ENCODE results near the gene NLGN1. TPM values are rescaled to one million over a fixed set of nuclear protein-coding genes. Genes with fewer than 3 reads are reported as not detected.

NLGN1 gene
- total RNA-seq, 1 experiment from 2014 or later = 16.9 TPM

DNA sequence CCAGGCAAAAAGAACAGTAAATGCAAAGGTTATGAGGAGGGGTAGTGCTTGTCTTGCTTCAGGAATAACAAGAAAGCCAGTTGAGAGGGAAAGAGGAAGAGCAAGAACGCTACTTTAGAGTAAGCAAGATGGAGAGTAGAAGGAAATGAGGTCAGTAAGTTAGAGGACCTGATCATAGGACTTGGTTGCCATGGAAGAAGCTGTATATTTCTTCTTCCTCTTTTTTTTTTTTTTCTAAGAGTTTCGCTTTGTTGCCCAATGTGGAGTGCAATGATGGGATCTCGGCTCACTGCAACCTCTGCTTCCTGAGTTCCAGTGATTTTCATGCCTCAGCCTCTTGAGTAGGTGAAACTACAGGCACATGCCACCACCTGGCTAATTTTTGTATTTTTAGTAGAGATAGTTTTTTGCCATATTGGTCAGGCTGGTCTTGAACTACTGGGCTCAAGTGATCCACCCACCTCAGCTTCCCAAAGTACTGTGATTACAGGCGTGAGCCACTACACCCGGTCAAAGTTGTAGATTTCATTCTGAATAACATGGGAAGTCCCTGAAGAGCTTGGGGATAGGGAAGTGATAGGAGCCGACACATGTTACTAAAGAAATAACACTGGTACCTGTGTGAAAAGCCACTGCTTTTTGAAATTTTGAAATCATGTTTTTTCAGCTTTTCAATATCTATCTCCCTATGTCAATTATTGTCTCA, 933.7 kb downstream of the NLGN1 start:
- DNase-seq (ENCODE audit: low spot score) = no peak

DNA sequence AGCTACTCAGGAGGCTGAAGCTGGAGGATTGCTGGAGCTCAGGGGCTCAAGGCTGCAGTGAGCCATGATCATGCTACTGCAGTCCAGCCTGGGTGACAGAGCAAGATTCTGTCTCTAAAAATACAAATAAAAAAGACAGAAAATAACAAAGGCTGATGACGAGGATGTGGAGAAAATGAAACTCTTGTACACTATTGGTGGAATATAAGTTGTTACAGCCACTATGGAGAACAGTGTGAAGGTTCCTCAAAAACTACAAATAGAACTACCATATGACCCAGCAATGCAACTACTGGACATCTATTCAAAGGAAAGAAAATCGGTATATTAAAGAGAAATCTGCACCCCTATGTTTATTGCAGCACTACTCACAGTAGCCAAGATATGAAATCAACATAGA, 934.8 kb downstream of the NLGN1 start:
- DNase-seq (ENCODE audit: low spot score) = no peak

- DNase-seq (ENCODE audit: low spot score) = no peak
Measured at GRCh38 chr3:174333640-174334039, 936.1 kb downstream of the NLGN1 start.

- no peak for DNase-seq (ENCODE audit: low spot score)
Measured at GRCh38 chr3:174334111-174334510, 936.6 kb downstream of the NLGN1 start.

- no peak for DNase-seq (ENCODE audit: low spot score)
Measured at GRCh38 chr3:174335324-174335723, 937.8 kb downstream of the NLGN1 start.

DNA sequence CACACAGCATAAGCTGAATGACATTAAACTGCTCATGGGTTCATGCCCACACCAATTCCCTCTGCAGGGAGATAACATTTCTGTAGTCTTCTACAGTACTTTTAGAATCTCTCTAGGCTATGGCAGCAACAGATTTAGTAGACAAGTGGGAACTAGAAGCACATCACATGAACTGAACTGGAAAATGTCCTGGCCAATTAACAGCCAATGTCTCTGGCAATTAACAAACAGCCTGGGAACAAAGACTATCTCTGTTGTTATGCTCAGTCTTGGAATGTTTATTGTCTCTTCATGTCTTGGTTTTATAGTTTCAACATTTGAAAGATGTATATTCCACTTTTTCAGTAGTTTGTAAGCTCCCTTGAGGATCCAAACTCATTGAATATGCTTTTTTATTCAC, 938.4 kb downstream of the NLGN1 start:
- no peak for DNase-seq (ENCODE audit: low spot score)
